ENCODE data around the gene CCDC185.
"Not testable (repeated sequence)": the region's sequence is repeated elsewhere in the genome, so short reads cannot be mapped to it uniquely, and the experiment has no call there.

The CCDC185 gene

GRCh38 chr1:223394706-223395105 lies 1.5 kb downstream of the CCDC185 start:
- DNase-seq (ENCODE audit: low spot score), result no peak

GRCh38 chr1:223399393-223399792 lies 6.2 kb downstream of the CCDC185 start:
- not testable (repeated sequence) for DNase-seq (ENCODE audit: low spot score)

GRCh38 chr1:223401873-223402789 lies 8.9 kb downstream of the CCDC185 start:
- DNase-seq (ENCODE audit: low spot score), result peak; percentile 89

- DNase-seq (ENCODE audit: low spot score), result no peak
These were observed 9.6 kb downstream of the CCDC185 start for GRCh38 chr1:223402790-223403142.

- DNase-seq (ENCODE audit: low spot score), result no peak
These were observed 10.1 kb downstream of the CCDC185 start for GRCh38 chr1:223403184-223403815.

- no peak for DNase-seq (ENCODE audit: low spot score)
These were observed 12.3 kb downstream of the CCDC185 start for GRCh38 chr1:223405507-223405906.

- no peak for DNase-seq (ENCODE audit: low spot score)
These were observed 16.8 kb downstream of the CCDC185 start for GRCh38 chr1:223410036-223410435.

- peak; percentile 61 for DNase-seq (ENCODE audit: low spot score)
These were observed 18.1 kb downstream of the CCDC185 start for GRCh38 chr1:223411309-223411708.

GRCh38 chr1:223411710-223412109 lies 18.5 kb downstream of the CCDC185 start:
- DNase-seq (ENCODE audit: low spot score), result no peak

- peak; percentile 48 for DNase-seq (ENCODE audit: low spot score)
These were observed 20.0 kb downstream of the CCDC185 start for GRCh38 chr1:223413216-223413615.

GRCh38 chr1:223417444-223417843 lies 24.2 kb downstream of the CCDC185 start:
- DNase-seq (ENCODE audit: low spot score), result no peak

GRCh38 chr1:223417903-223418663 lies 24.9 kb downstream of the CCDC185 start:
- no peak for DNase-seq (ENCODE audit: low spot score)

GRCh38 chr1:223419115-223419514 lies 25.9 kb downstream of the CCDC185 start:
- no peak for DNase-seq (ENCODE audit: low spot score)

GRCh38 chr1:223419561-223419960 lies 26.3 kb downstream of the CCDC185 start:
- no peak for DNase-seq (ENCODE audit: low spot score)

- DNase-seq (ENCODE audit: low spot score), result no peak
These were observed 27.8 kb downstream of the CCDC185 start for GRCh38 chr1:223421025-223421424.

GRCh38 chr1:223421676-223422075 lies 28.5 kb downstream of the CCDC185 start:
- no peak for DNase-seq (ENCODE audit: low spot score)

GRCh38 chr1:223422911-223423310 lies 29.7 kb downstream of the CCDC185 start:
- DNase-seq (ENCODE audit: low spot score), result no peak

GRCh38 chr1:223423641-223424233 lies 30.5 kb downstream of the CCDC185 start:
- peak; percentile 46 for DNase-seq (ENCODE audit: low spot score)

GRCh38 chr1:223425550-223425949 lies 32.3 kb downstream of the CCDC185 start:
- DNase-seq (ENCODE audit: low spot score), result peak; percentile 26

GRCh38 chr1:223426936-223427335 lies 33.7 kb downstream of the CCDC185 start:
- DNase-seq (ENCODE audit: low spot score), result no peak

- peak; percentile 85 for DNase-seq (ENCODE audit: low spot score)
These were observed 36.1 kb downstream of the CCDC185 start for GRCh38 chr1:223429313-223429731.

- no peak for DNase-seq (ENCODE audit: low spot score)
These were observed 36.6 kb downstream of the CCDC185 start for GRCh38 chr1:223429821-223430220.
